Body of pancreas (tissue), 4 donors: ENCODE measurements around the gene FAM234A.
"Not testable (repeated sequence)": the region's sequence is repeated elsewhere in the genome, so short reads cannot be mapped to it uniquely, and the experiment has no call there.

Experiments
- CTCF ChIP-seq, 7 experiments: fragments of 450-650 bp in 4 of 7; fragments of 200-600 bp in 3 of 7; sonication (generic) in 3 of 7; IDR thresholded peaks; one replicate each; pipeline ENCODE4 v1.5.1; 2016 to 2019; ENCODE audit warnings: antibody characterized with exemption in 7 of 7
- POLR2A ChIP-seq, 3 donors: fragments of 450-650 bp; IDR thresholded peaks; one replicate each; pipeline ENCODE4 v1.6.1; 2016; ENCODE audit warnings: antibody characterized with exemption in 3 of 3, mild to moderate bottlenecking in 2 of 3

GRCh38 chr16:209359-209758 is 25.3 kb upstream of the FAM234A start:
- TF ChIP-seq CTCF, POLR2A (IDR thresholded peaks at IDR 0.05): not testable (repeated sequence)
